Renal pelvis (tissue), 12 donors: ENCODE data around the gene TSPAN9. TPM values are rescaled to one million over a fixed set of nuclear protein-coding genes. Genes with fewer than 3 reads are reported as not detected.

Source experiments
- DNase-seq: peaks from one replicate; pipeline ENCODE4 v3.0.0-alpha.2; 2013
- long read RNA-seq, 16 experiments: transcript quantifications; one replicate each; lab custom pipeline, GENCODE V29; 2026
- polyA plus RNA-seq, 3 donors: library from polyadenylated mRNA; unstranded; fragments of 120-200 nt; gene quantifications; one replicate each; pipeline ENCODE4 v1.2.1, GENCODE V29; 2013; ENCODE audit not compliant: insufficient read length in 3 of 3

The TSPAN9 gene, protein sequence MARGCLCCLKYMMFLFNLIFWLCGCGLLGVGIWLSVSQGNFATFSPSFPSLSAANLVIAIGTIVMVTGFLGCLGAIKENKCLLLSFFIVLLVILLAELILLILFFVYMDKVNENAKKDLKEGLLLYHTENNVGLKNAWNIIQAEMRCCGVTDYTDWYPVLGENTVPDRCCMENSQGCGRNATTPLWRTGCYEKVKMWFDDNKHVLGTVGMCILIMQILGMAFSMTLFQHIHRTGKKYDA
- polyA plus RNA-seq = 10 to 100 TPM; 69.0 to 86.6 (median 83.3) TPM
- long read RNA-seq, donor 1, full-length matches to known transcripts = 14 of 26 reads
- long read RNA-seq, donor 1, partial matches to known transcripts = 12 of 26 reads
- long read RNA-seq, donor 1, other reads (novel, unspliced or antisense) = 0 of 26 reads
- long read RNA-seq, donor 2, full-length matches to known transcripts = 26 of 33 reads
- long read RNA-seq, donor 2, partial matches to known transcripts = 7 of 33 reads
- long read RNA-seq, donor 2, other reads (novel, unspliced or antisense) = 0 of 33 reads
- long read RNA-seq, donor 3, full-length matches to known transcripts = 22 of 33 reads
- long read RNA-seq, donor 3, partial matches to known transcripts = 11 of 33 reads
- long read RNA-seq, donor 3, other reads (novel, unspliced or antisense) = 0 of 33 reads
- long read RNA-seq, donor 4, full-length matches to known transcripts = 18 of 157 reads
- long read RNA-seq, donor 4, partial matches to known transcripts = 139 of 157 reads
- long read RNA-seq, donor 4, other reads (novel, unspliced or antisense) = 0 of 157 reads
- long read RNA-seq, donor 5, full-length matches to known transcripts = 6 of 6 reads
- long read RNA-seq, donor 5, partial matches to known transcripts = 0 of 6 reads
- long read RNA-seq, donor 5, other reads (novel, unspliced or antisense) = 0 of 6 reads
- long read RNA-seq, donor 6, full-length matches to known transcripts = 15 of 20 reads
- long read RNA-seq, donor 6, partial matches to known transcripts = 5 of 20 reads
- long read RNA-seq, donor 6, other reads (novel, unspliced or antisense) = 0 of 20 reads
- long read RNA-seq, donor 7, full-length matches to known transcripts = 26 of 9,175 reads
- long read RNA-seq, donor 7, partial matches to known transcripts = 9,149 of 9,175 reads
- long read RNA-seq, donor 7, other reads (novel, unspliced or antisense) = 0 of 9,175 reads
- long read RNA-seq, donor 8, full-length matches to known transcripts = 12 of 27 reads
- long read RNA-seq, donor 8, partial matches to known transcripts = 15 of 27 reads
- long read RNA-seq, donor 8, other reads (novel, unspliced or antisense) = 0 of 27 reads
- long read RNA-seq, donor 9, full-length matches to known transcripts = 23 of 6,737 reads
- long read RNA-seq, donor 9, partial matches to known transcripts = 6,714 of 6,737 reads
- long read RNA-seq, donor 9, other reads (novel, unspliced or antisense) = 0 of 6,737 reads
- long read RNA-seq, donor 10, full-length matches to known transcripts = 15 of 28 reads
- long read RNA-seq, donor 10, partial matches to known transcripts = 13 of 28 reads
- long read RNA-seq, donor 10, other reads (novel, unspliced or antisense) = 0 of 28 reads
- long read RNA-seq, donor 11, full-length matches to known transcripts = 8 of 8 reads
- long read RNA-seq, donor 11, partial matches to known transcripts = 0 of 8 reads
- long read RNA-seq, donor 11, other reads (novel, unspliced or antisense) = 0 of 8 reads
- long read RNA-seq, donor 12, full-length matches to known transcripts = 44 of 44 reads
- long read RNA-seq, donor 12, partial matches to known transcripts = 0 of 44 reads
- long read RNA-seq, donor 12, other reads (novel, unspliced or antisense) = 0 of 44 reads
- long read RNA-seq, donor 13, full-length matches to known transcripts = 3 of 3 reads
- long read RNA-seq, donor 13, partial matches to known transcripts = 0 of 3 reads
- long read RNA-seq, donor 13, other reads (novel, unspliced or antisense) = 0 of 3 reads
- long read RNA-seq, donor 14 = 0 reads
- long read RNA-seq, donor 15, full-length matches to known transcripts = 9 of 9,764 reads
- long read RNA-seq, donor 15, partial matches to known transcripts = 9,755 of 9,764 reads
- long read RNA-seq, donor 15, other reads (novel, unspliced or antisense) = 0 of 9,764 reads
- long read RNA-seq, donor 16, full-length matches to known transcripts = 28 of 5,946 reads
- long read RNA-seq, donor 16, partial matches to known transcripts = 5,918 of 5,946 reads
- long read RNA-seq, donor 16, other reads (novel, unspliced or antisense) = 0 of 5,946 reads

DNA sequence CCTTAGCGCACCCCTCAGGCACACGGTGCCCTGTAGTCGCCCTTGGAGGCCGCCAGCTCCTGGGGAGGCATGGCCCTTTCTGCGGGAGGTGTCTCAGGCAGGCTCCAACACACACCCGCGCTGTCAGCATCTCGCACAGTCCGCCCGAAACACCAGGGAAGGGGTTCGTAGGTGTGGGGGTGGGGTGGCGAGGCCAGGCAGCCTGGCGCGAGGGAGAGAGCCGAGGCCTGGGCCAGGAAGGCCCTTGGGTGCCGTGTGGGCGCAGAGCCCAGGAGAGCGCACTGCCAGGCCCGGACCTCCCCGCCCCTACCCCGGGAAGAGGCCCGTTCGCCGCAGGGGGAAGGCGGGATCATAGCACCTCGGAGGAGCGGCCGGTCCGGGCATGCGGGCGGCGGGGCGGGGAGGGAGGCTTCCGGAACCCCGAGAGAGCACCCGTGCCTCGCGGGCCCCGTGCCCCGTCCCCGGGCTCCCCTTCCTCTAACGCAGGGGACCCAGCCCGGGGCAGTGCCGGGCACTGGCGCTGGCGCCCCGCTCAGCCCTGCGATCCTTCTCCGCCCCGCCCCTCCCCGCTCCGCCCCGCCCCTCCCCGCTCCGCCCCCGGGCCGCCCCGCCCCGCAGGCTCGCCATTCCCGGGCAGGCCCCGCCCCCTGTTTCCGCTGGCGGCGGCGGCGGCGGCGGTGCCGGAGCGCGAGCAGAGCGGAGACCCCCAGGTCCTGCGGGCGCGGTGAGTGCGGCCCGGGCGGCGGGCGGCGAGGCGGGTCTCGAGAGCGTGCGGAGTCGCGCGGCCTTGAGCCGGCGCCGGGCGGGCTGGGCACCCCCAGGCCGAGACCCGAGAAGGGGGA is at the start of gene TSPAN9:
TSS of gene TSPAN9 (plus strand) at position 650 of the 842 bp plus-strand sequence. CDS start 123,815 bp downstream, outside the sequence.
- peak; percentile 63 for DNase-seq

DNA sequence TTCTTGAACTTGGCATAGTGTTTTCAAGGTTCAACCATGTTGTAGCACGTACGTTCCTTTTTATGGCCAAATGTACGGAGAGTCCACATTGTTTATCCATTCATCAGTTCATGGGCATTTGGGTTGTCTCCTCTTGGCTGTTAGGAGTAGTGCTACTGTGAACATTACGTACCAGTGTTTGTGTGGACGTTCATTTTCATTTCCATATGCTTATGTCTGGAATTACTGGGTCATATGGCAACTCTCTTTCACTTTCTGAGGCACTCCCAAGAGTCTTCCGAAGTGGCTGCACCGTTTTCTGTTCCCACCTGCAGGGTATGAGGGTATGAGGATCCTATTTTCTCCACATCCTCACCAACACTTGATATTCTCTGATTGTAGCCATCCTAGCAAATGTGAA is 49.1 kb upstream of the TSPAN9 start:
- no peak for DNase-seq

DNA sequence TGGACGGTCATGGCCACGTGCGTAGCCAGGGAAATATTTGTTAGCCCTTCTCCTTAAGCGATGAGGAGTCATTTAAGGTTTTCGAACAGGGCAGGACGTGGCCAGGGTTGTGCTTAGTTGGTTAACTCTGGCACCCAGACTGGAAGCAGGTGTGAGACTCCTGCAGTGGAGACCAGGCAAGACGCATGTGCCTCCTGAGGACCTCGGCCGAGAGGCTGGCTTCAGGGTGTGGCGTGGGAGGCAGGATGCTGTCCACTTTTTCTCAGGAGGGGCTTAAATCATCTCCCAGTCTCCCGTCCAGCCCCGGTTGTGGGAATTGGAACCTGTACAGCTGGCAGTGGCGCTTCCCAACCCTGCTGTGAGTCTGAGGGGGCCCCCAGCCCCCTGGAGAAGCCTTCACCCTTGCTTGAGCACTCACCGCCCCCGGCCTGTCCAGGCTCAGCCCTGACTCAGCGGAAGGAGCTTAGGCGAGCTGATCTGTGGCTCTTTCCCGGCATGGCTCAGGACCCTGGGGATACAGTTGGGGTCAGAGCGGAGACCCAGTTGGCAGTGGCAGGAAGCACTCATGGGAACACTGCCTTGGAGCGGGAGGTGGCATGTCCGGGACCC is 46.3 kb upstream of the TSPAN9 start:
- no peak for DNase-seq

DNA sequence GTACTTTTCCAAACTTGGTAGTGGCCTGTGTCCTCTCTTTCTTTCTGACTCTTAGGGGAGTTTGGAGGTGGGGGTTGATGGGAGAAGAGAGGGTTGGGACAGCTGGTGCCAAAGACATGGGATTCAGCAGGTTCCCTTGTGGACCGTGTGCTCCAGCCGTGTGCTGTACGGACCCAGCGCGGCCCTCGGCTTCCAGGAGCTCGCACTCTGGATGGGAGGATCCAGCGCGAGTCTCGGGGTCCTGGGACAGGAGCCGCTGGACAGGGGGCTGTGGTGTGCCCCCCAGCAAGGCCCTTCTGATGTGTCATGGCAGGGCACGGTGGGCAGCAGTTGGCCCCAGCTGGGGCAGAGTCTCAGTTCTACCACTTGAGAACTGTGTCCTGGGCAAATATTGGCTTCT is 45.0 kb upstream of the TSPAN9 start:
- DNase-seq = no peak

DNA sequence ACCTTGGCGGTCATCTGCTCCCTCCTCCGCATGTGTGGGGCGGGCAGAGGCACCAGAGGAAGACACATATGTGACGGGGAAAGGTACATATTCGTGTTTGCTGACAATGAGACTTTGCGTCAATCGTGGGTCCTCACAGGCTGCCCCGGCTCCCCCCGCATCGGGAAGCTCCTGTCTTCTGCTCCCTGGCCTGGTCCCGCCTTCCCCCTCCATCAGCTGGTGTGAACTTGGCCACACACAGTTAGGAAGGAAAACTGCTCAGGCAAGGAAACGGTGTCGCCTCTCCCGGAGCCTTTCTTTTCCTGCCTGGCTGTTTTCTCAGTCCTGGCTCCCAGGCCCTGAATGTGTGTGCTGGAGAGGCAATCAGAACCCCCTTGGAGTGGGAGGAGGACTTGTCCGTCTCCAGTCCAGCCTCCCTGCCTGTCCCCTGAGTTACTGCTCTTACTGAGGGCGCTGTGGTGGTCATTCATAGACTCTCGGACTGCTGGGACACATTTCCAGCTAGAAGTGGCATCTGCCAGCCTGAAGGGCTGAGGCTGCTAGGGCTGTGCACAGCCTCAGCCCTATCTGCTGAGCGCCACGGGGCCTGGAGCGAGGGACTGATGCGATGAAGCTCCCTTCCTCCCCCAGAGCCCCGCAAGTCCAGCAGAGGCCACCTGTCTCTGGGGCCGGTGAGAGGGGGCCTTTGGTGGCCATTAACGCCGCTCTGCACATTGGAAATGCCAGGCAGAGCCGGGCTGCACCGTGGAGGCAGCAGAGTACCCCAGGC is 44.2 kb upstream of the TSPAN9 start:
- DNase-seq = peak; percentile 77

DNA sequence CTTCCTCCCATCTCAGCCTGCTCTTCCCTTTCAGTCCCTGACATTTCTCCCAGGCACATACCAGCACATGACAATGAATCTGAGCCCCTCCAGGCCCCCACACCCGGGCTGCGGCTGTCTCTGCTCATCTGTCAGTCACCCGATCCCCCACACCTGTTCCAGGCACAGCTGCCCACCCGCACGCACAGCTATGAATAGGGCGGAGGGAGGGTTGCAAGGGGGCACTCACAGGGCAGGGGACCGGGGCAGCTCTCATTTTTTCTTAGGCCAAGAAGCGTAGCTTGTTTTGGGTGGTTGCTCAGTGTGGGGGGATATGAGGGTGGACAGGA is 43.7 kb upstream of the TSPAN9 start:
- no peak for DNase-seq

DNA sequence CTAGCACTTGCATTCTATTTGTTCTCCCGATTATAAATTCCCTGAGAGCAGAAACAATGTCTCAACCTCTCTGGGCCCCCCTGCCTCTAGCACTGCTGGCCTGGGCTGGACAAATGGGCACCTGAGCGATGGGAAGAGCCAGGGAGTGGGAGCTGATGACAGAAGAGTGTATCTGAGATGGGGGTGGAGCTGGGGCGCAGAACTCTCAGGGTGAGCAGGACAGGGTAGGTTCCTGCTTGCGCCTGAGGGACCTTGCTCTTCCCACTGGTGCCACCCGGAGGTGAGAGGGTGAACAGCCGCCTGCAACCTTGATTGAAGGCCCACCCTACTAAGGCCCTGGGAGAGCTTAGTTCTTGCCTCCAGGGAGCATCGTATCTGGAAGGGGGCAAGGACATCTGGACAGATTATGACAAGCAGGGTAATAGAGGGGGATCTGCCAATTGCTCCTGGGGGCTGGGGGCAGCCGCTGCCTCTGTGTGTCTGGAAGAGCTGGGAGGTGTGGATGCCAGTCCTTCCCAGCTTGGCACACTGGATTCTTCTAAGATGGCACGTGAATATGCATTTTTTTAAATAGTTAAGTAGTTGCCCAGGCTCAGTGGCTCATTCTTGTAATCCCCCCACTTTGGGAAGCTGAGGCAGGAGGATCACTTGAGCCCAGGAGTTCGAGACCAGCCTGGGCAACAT is 43.0 kb upstream of the TSPAN9 start:
- DNase-seq = peak; percentile 73

DNA sequence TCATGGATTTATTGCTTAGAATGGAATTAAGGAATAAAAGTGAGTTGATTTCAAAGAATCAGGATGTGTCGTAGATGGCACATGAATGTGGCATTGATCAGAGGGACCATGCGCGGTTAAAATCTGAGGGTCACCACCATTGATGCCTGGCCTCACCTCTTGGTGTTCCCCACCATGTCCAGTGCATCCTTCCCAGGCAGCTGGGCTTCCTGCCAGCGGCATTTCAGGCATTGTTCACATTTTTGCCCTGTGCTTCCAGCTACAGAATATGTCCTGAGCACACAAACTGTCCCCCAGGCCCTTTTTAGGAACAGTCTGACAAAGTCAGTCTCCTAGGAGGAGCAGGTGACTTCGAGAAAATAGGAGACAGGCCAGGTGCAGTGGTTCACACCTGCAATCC is 42.0 kb upstream of the TSPAN9 start:
- no peak for DNase-seq

DNA sequence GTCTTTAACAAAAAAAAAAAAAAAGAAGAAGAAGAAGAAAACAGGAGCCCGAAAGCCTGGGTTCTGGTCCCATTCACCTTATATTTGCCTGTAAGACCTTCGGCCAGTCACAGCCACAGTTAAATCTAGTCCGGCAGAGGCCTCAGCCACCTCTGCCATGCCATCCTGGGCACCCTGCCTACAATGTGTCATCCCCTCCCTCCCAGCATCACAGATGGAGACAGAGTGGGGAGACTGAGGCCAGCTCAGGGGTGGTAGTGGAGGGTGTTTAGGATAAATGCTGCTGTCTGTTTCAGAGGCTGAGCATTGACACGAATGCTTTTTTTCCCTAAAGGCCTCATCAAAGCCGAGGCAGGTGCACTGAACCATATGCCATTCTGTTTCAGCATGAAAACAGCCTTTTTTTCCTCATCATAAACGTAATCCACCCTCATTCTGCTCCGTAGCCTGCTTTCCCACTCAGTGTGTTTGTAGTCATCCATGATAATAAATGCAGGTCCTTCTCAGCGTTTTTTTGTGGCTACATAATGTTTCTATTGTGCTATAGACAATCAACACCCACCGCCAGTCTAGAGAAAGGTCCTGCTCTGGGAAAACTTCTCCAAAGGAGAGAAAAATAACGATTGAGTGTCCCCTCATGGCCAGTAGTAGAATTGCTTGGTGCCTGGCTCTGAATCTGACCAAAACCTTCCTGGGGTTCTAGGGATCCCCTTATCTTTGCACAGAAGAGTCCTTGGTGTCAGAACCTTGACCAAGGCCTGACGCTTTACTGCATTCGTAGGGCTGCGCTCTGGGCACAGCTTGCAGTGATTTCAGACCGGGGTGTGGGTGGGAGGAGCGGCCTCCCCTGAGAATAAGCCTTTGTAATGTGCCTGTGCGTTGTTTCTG is 41.1 kb upstream of the TSPAN9 start:
- DNase-seq = no peak

DNA sequence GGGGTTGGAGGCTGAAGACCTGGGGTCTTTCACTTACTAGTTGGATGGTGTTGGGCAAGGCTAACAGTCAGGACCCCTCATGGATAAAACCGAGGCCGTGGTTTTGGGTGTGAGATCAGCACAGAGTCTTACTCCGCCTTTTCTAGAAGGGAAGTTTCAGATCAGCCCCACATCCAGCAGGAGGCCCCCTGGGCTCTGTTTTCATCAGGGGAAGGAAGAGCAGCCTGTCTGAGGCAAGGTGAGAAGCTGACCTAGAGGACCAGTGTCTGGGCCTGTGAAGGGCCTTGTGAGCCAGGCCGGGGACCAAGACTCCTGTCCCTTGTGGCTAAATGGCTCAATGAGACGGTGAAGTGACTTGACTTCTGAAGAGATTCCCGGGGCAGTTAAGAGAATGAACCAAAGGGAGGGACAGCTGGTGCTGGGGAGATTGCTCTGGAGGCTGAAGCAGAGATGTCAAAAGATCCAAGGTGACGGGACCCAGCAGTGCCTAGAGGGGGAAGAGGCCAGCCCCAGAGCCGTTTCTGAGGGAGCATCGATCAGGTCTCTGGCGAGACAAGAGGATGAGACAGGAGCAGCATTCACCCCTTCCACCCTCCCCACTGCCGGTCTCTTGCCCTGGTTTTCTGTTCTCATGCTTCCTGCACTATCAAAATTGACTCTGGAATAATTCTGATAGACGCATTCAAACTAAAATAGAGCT is 40.1 kb upstream of the TSPAN9 start:
- DNase-seq = no peak

DNA sequence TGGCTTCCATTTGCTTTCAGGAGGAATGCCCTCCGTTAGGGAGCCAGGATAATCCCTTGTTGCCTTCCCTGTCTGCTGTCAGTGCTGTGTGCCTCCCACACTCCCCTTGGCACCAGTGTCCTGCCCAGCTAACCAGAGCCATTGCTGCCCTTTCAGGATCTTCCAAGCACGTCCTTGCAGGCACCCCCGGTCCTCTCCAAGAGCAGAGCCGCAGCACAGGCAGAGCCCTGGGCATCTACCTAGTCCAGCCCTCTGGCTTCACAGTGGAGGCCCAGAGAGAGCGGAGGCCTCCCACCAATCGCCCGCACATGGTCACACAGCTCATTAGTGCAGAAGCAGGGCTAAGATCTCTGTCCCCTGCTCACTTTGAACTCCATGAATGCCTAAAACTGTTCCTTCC is 39.0 kb upstream of the TSPAN9 start:
- no peak for DNase-seq

DNA sequence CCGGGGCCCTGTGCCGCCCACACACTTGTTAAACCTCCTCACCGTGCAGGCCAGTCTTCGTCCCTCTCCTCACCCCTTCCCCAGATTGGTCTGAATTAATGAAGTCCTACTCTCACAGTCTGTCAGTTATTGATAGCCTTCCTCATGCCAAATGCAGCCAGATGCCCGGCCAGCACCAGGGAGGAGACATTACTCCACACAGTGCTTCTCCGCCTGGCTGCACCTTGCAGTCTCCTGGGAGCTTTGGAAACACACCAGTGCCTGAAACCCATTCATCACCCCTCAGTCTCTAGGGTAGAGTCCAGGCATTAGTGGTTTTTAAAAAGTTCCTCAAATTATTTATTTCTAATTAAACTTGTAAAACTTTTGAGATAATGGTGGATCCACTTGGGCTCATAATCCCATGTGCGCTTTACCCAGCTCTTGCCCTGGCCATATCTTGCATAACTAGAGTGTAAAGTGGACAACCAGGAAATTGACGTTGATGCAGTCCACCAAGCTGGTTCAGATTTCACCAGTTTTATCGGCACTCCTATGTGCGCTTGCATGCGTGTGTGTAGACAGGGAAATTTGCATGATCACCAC is 38.2 kb upstream of the TSPAN9 start:
- DNase-seq = no peak

DNA sequence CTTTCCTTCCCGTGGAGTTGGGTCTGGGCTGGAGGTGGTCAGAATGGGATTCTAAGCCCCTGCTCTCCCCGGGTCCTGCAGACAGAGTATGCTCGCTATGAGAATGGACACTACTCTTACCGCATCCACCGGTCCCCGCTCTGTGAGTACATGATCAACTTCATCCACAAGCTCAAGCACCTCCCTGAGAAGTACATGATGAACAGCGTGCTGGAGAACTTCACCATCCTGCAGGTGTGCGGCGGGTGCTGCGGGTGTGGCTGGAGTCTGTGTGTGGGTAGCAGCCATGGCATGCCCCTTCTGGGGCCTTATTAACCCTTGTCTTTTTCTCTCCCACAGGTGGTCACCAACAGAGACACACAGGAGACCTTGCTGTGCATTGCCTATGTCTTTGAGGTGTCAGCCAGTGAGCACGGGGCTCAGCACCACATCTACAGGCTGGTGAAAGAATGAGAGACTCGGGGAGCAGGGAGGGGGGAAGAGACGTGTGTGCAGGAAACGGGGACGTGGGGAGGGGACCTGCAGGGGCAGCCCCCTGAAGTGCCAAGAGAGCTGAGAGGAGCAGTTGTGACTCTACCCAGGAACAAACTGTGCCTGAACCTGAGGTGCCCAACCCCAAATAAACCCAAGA is 37.0 kb upstream of the TSPAN9 start:
- DNase-seq = no peak
